Vagina (tissue), 2 donors: ENCODE results near the gene ADGRL2.

Experiments used
- CTCF ChIP-seq, 3 experiments: fragments of 450-650 bp in 2 of 3; fragments of 200-600 bp in 1 of 3; sonication (generic) in 1 of 3; IDR thresholded peaks; one replicate each; pipeline ENCODE4 v1.5.1; 2017 to 2019; ENCODE audit warnings: antibody characterized with exemption in 3 of 3, mild to moderate bottlenecking in 2 of 3, moderate library complexity in 2 of 3
- POLR2A ChIP-seq, 2 donors: fragments of 450-650 bp; IDR thresholded peaks; one replicate each; pipeline ENCODE4 v1.6.1; 2017; ENCODE audit warnings: antibody characterized with exemption in 2 of 2, mild to moderate bottlenecking in 2 of 2, moderate library complexity in 2 of 2
- POLR2AphosphoS5 ChIP-seq, 2 donors: sonication (generic); formaldehyde crosslinking; IDR thresholded peaks; one replicate each; pipeline ENCODE4 v1.9.0; 2017; ENCODE audit warnings: antibody characterized with exemption in 2 of 2, mild to moderate bottlenecking in 2 of 2, low read depth in 1 of 2; ENCODE audit not compliant: insufficient read depth in 1 of 2

DNA sequence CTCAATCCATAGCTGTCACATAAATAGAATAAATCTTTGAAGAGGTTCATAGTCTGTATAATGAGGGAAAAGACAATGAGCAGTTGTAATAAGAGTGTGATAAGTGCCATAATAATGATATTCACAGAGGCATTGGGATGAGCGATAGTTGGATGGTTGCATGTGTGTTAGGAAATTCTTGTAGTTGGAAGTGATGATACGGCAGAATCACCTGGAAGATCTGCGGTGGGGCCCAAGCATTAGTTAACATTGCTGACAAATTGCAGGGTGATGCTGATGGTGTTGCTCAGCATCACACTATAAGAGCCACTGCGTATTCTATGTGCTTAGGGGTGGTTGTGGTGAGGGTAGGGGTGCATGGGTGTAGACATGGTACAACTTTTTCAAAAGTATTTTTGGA is 41.1 kb downstream of the ADGRL2 start:
- TF ChIP-seq CTCF (IDR thresholded peaks at IDR 0.05): no peak
- no peak for TF ChIP-seq POLR2A (IDR thresholded peaks at IDR 0.05)
- TF ChIP-seq POLR2AphosphoS5 (IDR thresholded peaks at IDR 0.05; ENCODE audit: insufficient read depth in 1 of 2, low read depth in 1 of 2): no peak
